K562 (cell line): ENCODE measurements around the gene ENPP7. TPM values are rescaled to one million over a fixed set of nuclear protein-coding genes. Genes with fewer than 3 reads are reported as not detected.

Source experiments
- ATAC-seq: fragments of 200-7000 bp; cut with Tn5 transposase; 3 replicates; pipeline ENCODE4 v1.9.1; 2020; ENCODE audit warnings: moderate library complexity
- BruUV-seq: library from RNA; stranded (reverse); fragments of 400-500 nt; replicated peaks from 2 replicates; lab custom pipeline; 2021; lab: Mats Ljungman, UMichigan
- CTCF ChIA-PET: fragments of 300-600 bp; formaldehyde crosslinking; extraction: SDS; loops from one replicate; lab custom pipeline; 2021; ENCODE audit warnings: low intra/inter-chr PET ratio; lab: Yijun Ruan, JAX
- POLR2A ChIA-PET: fragments of 300-600, 350-650 bp; sonication (Branson Sonifier 250); formaldehyde crosslinking; extraction: SDS; loops from one replicate; lab custom pipeline; 2021; ENCODE audit warnings: antibody characterized with exemption, inconsistent platforms; lab: Yijun Ruan, JAX
- DNase-seq, 4 experiments: peaks; one replicate each; pipeline versions ENCODE4 v3.0.0 to v3.0.0-alpha.2; 2011 to 2018; ENCODE audit warnings: low spot score in 3 of 4, mixed read lengths in 3 of 4; ENCODE audit errors: extremely low read depth in 1 of 4
- FAIRE-seq: peaks from 2 replicates; lab custom pipeline; 2011; peaks lifted over from hg19 to GRCh38; lab: Jason Lieb, UNC
- H2AFZ ChIP-seq: 2 replicates; pipeline ENCODE4 v1.6.0; 2011; ENCODE audit warnings: low read depth, low read length, control low read depth, inconsistent platforms
- H3K27ac ChIP-seq: fragments of 200-600 bp; 3 replicates; pipeline ENCODE4 v1.8.0; 2011; ENCODE audit warnings: low read depth, mild to moderate bottlenecking, control low read depth, inconsistent platforms, low read length, moderate library complexity, mixed read lengths; ENCODE audit errors: extremely low read depth
- H3K27me3 ChIP-seq, 2 experiments: fragments of 300-600 bp in 1 of 2; 2 replicates in 1 of 2; 3 replicates in 1 of 2; pipeline versions ENCODE4 v1.6.0 to v1.8.0; 2011; ENCODE audit warnings: inconsistent platforms in 2 of 2, low read length in 2 of 2, mild to moderate bottlenecking in 1 of 2, mixed read lengths in 1 of 2, moderate library complexity in 1 of 2; ENCODE audit not compliant: control insufficient read depth in 2 of 2, insufficient read depth in 2 of 2
- H3K36me3 ChIP-seq: fragments of 300-600 bp; 3 replicates; pipeline ENCODE4 v1.8.0; 2011; ENCODE audit warnings: mild to moderate bottlenecking, low read length, inconsistent platforms; ENCODE audit not compliant: control insufficient read depth, insufficient read depth
- H3K4me1 ChIP-seq, 2 experiments: fragments of 200-600 bp in 1 of 2; replicated peaks in 1 of 2; 2 replicates in 1 of 2; 3 replicates in 1 of 2; pipeline versions ENCODE4 v1.5.1 to v1.8.0; 2011; ENCODE audit warnings: inconsistent platforms in 2 of 2, low read length in 2 of 2, mild to moderate bottlenecking in 1 of 2, mixed read lengths in 1 of 2, moderate library complexity in 1 of 2; ENCODE audit not compliant: control insufficient read depth in 2 of 2, insufficient read depth in 2 of 2
- H3K4me2 ChIP-seq: 2 replicates; pipeline ENCODE4 v1.6.1; 2011; ENCODE audit warnings: low read length, control low read depth, inconsistent platforms, mixed read lengths; ENCODE audit not compliant: insufficient read depth
- H3K4me3 ChIP-seq: fragments of 200-600 bp; sonication (generic), shearing (Covaris generic); 2 replicates; pipeline ENCODE4 v1.5.1; 2016; ENCODE audit warnings: control low read depth, inconsistent platforms
- H3K79me2 ChIP-seq: fragments of 200-600 bp; 3 replicates; pipeline ENCODE4 v1.8.0; 2011; ENCODE audit warnings: low read length, inconsistent platforms; ENCODE audit not compliant: control insufficient read depth, insufficient read depth
- H3K9ac ChIP-seq, 2 experiments: 2 replicates each; pipeline versions ENCODE4 v1.6.0 to v1.6.1; 2011; ENCODE audit warnings: low read depth in 2 of 2, low read length in 2 of 2, control low read depth in 1 of 2, inconsistent platforms in 1 of 2, mild to moderate bottlenecking in 1 of 2, mixed read lengths in 1 of 2; ENCODE audit not compliant: insufficient read depth in 1 of 2
- H3K9me1 ChIP-seq: one replicate; pipeline ENCODE4 v1.6.0; 2011; ENCODE audit warnings: inconsistent platforms, mild to moderate bottlenecking, low read length, moderate library complexity; ENCODE audit not compliant: control insufficient read depth, insufficient read depth
- H3K9me3 ChIP-seq: replicated peaks from 2 replicates; pipeline ENCODE4 v1.5.1; 2011; ENCODE audit warnings: low read depth, low read length, inconsistent platforms; ENCODE audit not compliant: control insufficient read depth, insufficient read depth
- H4K20me1 ChIP-seq: replicated peaks from 2 replicates; pipeline ENCODE4 v1.6.1; 2011; ENCODE audit warnings: low read length, inconsistent platforms, mixed read lengths; ENCODE audit not compliant: control insufficient read depth, insufficient read depth
- CHD2 ChIP-seq: IDR thresholded peaks from 2 replicates; pipeline ENCODE4 v1.6.1; 2011; ENCODE audit warnings: low read depth, low read length
- FOXK1 ChIP-seq: sonication (generic); formaldehyde crosslinking; IDR thresholded peaks from 2 replicates; pipeline ENCODE4 v1.8.0; 2022; ENCODE audit warnings: missing genetic modification reagents, mild to moderate bottlenecking, borderline replicate concordance
- NFYB ChIP-seq: IDR thresholded peaks from 2 replicates; pipeline ENCODE4 v1.6.1; 2011; ENCODE audit warnings: mild to moderate bottlenecking, moderate library complexity; ENCODE audit not compliant: insufficient read length; ENCODE audit errors: extremely low read depth
- NR2C1 ChIP-seq, 2 experiments: fragments of 450-650 bp; IDR thresholded peaks; 2 replicates each; pipeline ENCODE4 v1.6.1; 2017; ENCODE audit warnings: mild to moderate bottlenecking in 2 of 2, antibody characterized with exemption in 1 of 2, inconsistent platforms in 1 of 2, missing compliant biosample characterization in 1 of 2, missing genetic modification characterization in 1 of 2
- ZC3H11A ChIP-seq: IDR thresholded peaks from 2 replicates; pipeline ENCODE4 v1.6.1; 2012; ENCODE audit warnings: low read depth, low read length, improper control_type of control experiment
- WGBS: fragments of 100-300 bp; shearing (Covaris generic); methylation state at CpG from one replicate; pipeline ENCODE4 v1.1.6; 2016; ENCODE audit warnings: low coverage, mixed read lengths; ENCODE audit not compliant: insufficient coverage; ENCODE audit errors: missing lambda C conversion rate; 5-methylcytosine and 5-hydroxymethylcytosine counted together
- in situ Hi-C: fragments of 300-500 bp; cut with MboI; formaldehyde crosslinking; loops from 4 replicates; pipeline ENCODE4 v1.15.0; 2018; ENCODE audit warnings: inconsistent platforms, mixed read lengths
- intact Hi-C: fragments of 100-400 bp; cut with micrococcal nuclease; formaldehyde crosslinking; loops from 2 replicates; pipeline ENCODE4 v1.14.2; 2022
- polyA plus RNA-seq, 8 experiments: library from polyadenylated mRNA; depleted of rRNA in 4 of 8; stranded (reverse) in 5 of 8; unstranded in 3 of 8; fragments of >200 nt; fragmentation: Nextera tagmentation in 2 of 8; fragmentation: Illumina TruSeq in 1 of 8; extraction: Ambion mirVana in 2 of 8; extraction: Trizol in 1 of 8; gene quantifications; 2 replicates each; pipeline versions ENCODE4 v1.2.1 to v1.2.3, GENCODE V29; 2011 to 2014; ENCODE audit warnings: inconsistent platforms in 1 of 8, missing spikeins in 1 of 8
- total RNA-seq, 7 experiments: library from RNA; depleted of rRNA in 6 of 7; stranded (reverse); fragments of >200 nt in 6 of 7; fragmentation: Illumina TruSeq in 2 of 7; extraction: Trizol in 2 of 7; gene quantifications; 2 replicates each; pipeline versions ENCODE4 v1.2.1 to v1.2.3, GENCODE V29; 2011 to 2021; ENCODE audit warnings: low replicate concordance in 1 of 7
- TF ChIP-seq, protein P1 (sequence below): sonication (generic); formaldehyde crosslinking; IDR thresholded peaks from 2 replicates; pipeline ENCODE4 v1.8.0; 2022; ENCODE audit warnings: mild to moderate bottlenecking, low read depth, missing genetic modification reagents
- TF ChIP-seq, protein P2 (sequence below), 2 experiments: IDR thresholded peaks; 2 replicates each; pipeline ENCODE4 v1.6.1; 2011; ENCODE audit warnings: borderline replicate concordance in 1 of 2, control low read depth in 1 of 2, low read depth in 1 of 2, low read length in 1 of 2, mild to moderate bottlenecking in 1 of 2, mixed read lengths in 1 of 2, moderate library complexity in 1 of 2; ENCODE audit not compliant: insufficient read depth in 1 of 2, insufficient read length in 1 of 2, poor library complexity in 1 of 2, severe bottlenecking in 1 of 2; ENCODE audit errors: extremely low read depth in 1 of 2

The ENPP7 gene
- total and polyA plus RNA-seq, 9 of the 15 experiments (the other 6 are each of a cell fraction or from before 2014, with no cell fraction given) = not detected

DNA sequence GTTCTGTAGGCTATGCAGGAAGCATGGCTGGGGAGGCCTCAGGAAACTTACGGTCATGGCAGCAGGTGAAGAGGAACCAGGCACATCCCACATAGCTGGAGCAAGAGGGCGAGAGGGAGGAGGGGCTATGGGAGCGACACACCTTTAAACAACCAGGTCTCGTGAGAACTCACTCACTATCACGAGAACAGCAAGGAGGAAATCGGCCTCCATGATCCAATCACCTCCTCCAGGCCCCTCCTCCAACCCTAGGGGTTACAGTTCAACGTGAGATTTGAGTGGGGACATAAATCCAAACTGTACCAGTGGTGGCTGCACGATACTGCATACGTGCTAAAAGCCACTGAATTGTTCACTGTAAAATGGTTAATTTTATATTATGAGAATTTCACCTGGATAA lies 26.1 kb upstream of the ENPP7 start:
- Histone ChIP-seq H3K9me3 (no peaks in the 10 kb centered on the region), H3K36me3 (no peaks in the 10 kb centered on the region), H3K79me2 (no peaks in the 10 kb centered on the region), H2AFZ (no peak overlapping the region), H3K27me3 (peaks cover 2 to 8% of the 10 kb centered on the region in 2 experiments; a peak in 2 of 5 replicates), H3K4me3 (no peak overlapping the region), H3K4me2 (no peak overlapping the region), H3K9me1 (no peaks in the 10 kb centered on the region)
- DNase-seq (no peak), FAIRE-seq (peak; percentile 6)
- CTCF ChIA-PET = no interaction called here
- in situ Hi-C loops = no loop called here
- TF ChIP-seq, protein P1, sequence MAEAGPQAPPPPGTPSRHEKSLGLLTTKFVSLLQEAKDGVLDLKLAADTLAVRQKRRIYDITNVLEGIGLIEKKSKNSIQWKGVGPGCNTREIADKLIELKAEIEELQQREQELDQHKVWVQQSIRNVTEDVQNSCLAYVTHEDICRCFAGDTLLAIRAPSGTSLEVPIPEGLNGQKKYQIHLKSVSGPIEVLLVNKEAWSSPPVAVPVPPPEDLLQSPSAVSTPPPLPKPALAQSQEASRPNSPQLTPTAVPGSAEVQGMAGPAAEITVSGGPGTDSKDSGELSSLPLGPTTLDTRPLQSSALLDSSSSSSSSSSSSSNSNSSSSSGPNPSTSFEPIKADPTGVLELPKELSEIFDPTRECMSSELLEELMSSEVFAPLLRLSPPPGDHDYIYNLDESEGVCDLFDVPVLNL (CRISPR knock-in tag) = no peak
- TF ChIP-seq ZC3H11A = no peak
- TF ChIP-seq FOXK1 (CRISPR knock-in tag) = no peak
- peak; percentile 92 for TF ChIP-seq CHD2
- peak; percentile 5 for TF ChIP-seq NFYB
- TF ChIP-seq, protein P2, sequence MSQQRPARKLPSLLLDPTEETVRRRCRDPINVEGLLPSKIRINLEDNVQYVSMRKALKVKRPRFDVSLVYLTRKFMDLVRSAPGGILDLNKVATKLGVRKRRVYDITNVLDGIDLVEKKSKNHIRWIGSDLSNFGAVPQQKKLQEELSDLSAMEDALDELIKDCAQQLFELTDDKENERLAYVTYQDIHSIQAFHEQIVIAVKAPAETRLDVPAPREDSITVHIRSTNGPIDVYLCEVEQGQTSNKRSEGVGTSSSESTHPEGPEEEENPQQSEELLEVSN (IDR thresholded peaks at IDR 0.05; ENCODE audit: borderline replicate concordance in 1 of 2, extremely low read depth in 1 of 2, insufficient read depth in 1 of 2, insufficient read length in 1 of 2, low read depth in 1 of 2, low read length in 1 of 2, poor library complexity in 1 of 2, severe bottlenecking in 1 of 2) = no peak
- TF ChIP-seq NR2C1 (IDR thresholded peaks at IDR 0.05) = peak; percentile 81
- peak; percentile 64; the same call in 1 of the 2 replicates for TF ChIP-seq NR2C1 (tag; IDR thresholded peaks at IDR 0.05)
- TF ChIP-seq, all 486 proteins: peak for 3
- WGBS = 6% methylated on average over 9 of the region's 9 CpGs
- H3K4me1 ChIP-seq = peaks cover 0 to 32% of the 10 kb centered on the region in 2 experiments; a peak in 2 of 5 replicates
- peak; percentile 49 for ATAC-seq
- POLR2A ChIA-PET = no interaction called here
- H3K27ac ChIP-seq = no peak overlapping the region
- H4K20me1 ChIP-seq = peaks cover 4% of the 10 kb centered on the region; the same call in 1 of the 2 replicates
- no peak overlapping the region for H3K9ac ChIP-seq
- intact Hi-C loops = loop anchor here (5.0 to 10.0 kb wide), 2 partner anchors 92 to 300 kb away; partner anchors contain the start of gene RBFOX3
- BruUV-seq = no TSS peak
